GM12891 (cell line): ENCODE results near the gene ALG10B.

ENCODE experiments used
- PAX5 ChIP-seq: IDR thresholded peaks from 2 replicates; pipeline ENCODE4 v1.6.1; 2011; ENCODE audit warnings: low read length, moderate library complexity, mild to moderate bottlenecking; ENCODE audit not compliant: insufficient read depth, severe bottlenecking
- POLR2A ChIP-seq: IDR thresholded peaks from 2 replicates; pipeline ENCODE4 v1.6.1; 2011; ENCODE audit warnings: low read depth, low read length, control low read depth
- POLR2AphosphoS5 ChIP-seq: IDR thresholded peaks from 2 replicates; pipeline ENCODE4 v1.6.1; 2011; ENCODE audit warnings: low read depth, low read length, control low read depth
- POU2F2 ChIP-seq: IDR thresholded peaks from 2 replicates; pipeline ENCODE4 v1.6.1; 2011; ENCODE audit warnings: low read depth, mild to moderate bottlenecking, control low read depth, low read length, moderate library complexity
- SPI1 ChIP-seq: IDR thresholded peaks from 2 replicates; pipeline ENCODE4 v1.6.1; 2011; ENCODE audit warnings: low read depth, low read length, control low read depth
- TAF1 ChIP-seq: IDR thresholded peaks from 2 replicates; pipeline ENCODE4 v1.6.1; 2011; ENCODE audit warnings: low read depth, low read length, control low read depth

GRCh38 chr12:38268612-38269011, 48.0 kb upstream of the ALG10B start:
- TF ChIP-seq POLR2A: no peak
- TF ChIP-seq POLR2AphosphoS5: no peak
- no peak for TF ChIP-seq TAF1
- no peak for TF ChIP-seq PAX5
- TF ChIP-seq POU2F2: no peak
- TF ChIP-seq SPI1: no peak
